HepG2 (cell line): ENCODE data around the gene MAPK7. TPM values are rescaled to one million over a fixed set of nuclear protein-coding genes. Genes with fewer than 3 reads are reported as not detected.

Experiments used
- GATAD2A ChIP-seq: IDR thresholded peaks from 2 replicates; pipeline ENCODE4 v1.6.1; 2016
- HNF4G ChIP-seq, 2 experiments: sonication (generic) in 1 of 2; formaldehyde crosslinking in 1 of 2; IDR thresholded peaks; 2 replicates each; pipeline versions ENCODE4 v1.4.0 to v1.6.1; 2011 to 2020; ENCODE audit warnings: borderline replicate concordance in 2 of 2, low read depth in 2 of 2, mild to moderate bottlenecking in 2 of 2, low read length in 1 of 2, missing genetic modification reagents in 1 of 2, moderate library complexity in 1 of 2
- HOXA5 ChIP-seq: sonication (generic); formaldehyde crosslinking; IDR thresholded peaks from 2 replicates; pipeline ENCODE4 v1.4.0; 2020; ENCODE audit warnings: missing genetic modification reagents
- JDP2 ChIP-seq: sonication (generic); formaldehyde crosslinking; IDR thresholded peaks from 2 replicates; pipeline ENCODE4 v1.8.1; 2022; ENCODE audit warnings: missing genetic modification reagents, borderline replicate concordance
- KLF12 ChIP-seq: sonication (generic); formaldehyde crosslinking; IDR thresholded peaks from 2 replicates; pipeline ENCODE4 v1.4.0; 2020; ENCODE audit warnings: missing genetic modification reagents, borderline replicate concordance
- MAF1 ChIP-seq: sonication (generic); formaldehyde crosslinking; IDR thresholded peaks from 2 replicates; pipeline ENCODE4 v1.5.0; 2020; ENCODE audit warnings: missing genetic modification reagents, borderline replicate concordance
- MAFG ChIP-seq: sonication (generic); formaldehyde crosslinking; IDR thresholded peaks from 2 replicates; pipeline ENCODE4 v1.5.1; 2020; ENCODE audit warnings: mild to moderate bottlenecking, missing genetic modification reagents
- MYC ChIP-seq: sonication (generic); formaldehyde crosslinking; IDR thresholded peaks from 2 replicates; pipeline ENCODE4 v1.9.0; 2021; ENCODE audit warnings: missing genetic modification reagents, borderline replicate concordance
- RAD21 ChIP-seq: fragments of 450-650 bp; formaldehyde crosslinking; IDR thresholded peaks from 2 replicates; pipeline ENCODE4 v1.5.0; 2020; ENCODE audit warnings: mild to moderate bottlenecking
- RBFOX2 ChIP-seq: fragments of 200-400 bp; formaldehyde crosslinking; IDR thresholded peaks from 2 replicates; pipeline ENCODE4 v1.6.1; 2017; ENCODE audit warnings: low read depth, mild to moderate bottlenecking, low read length
- REL ChIP-seq: sonication (generic); formaldehyde crosslinking; conservative IDR thresholded peaks from 2 replicates; pipeline ENCODE4 v1.8.0; 2022; ENCODE audit warnings: mild to moderate bottlenecking, missing genetic modification reagents, moderate library complexity
- SOX5 ChIP-seq: IDR thresholded peaks from 2 replicates; pipeline ENCODE4 v1.6.1; 2016; ENCODE audit warnings: borderline replicate concordance
- TRIM22 ChIP-seq: fragments of 450-650 bp; IDR thresholded peaks from 2 replicates; pipeline ENCODE4 v1.6.1; 2017
- USF2 ChIP-seq, 2 experiments: sonication (generic) in 1 of 2; formaldehyde crosslinking in 1 of 2; IDR thresholded peaks; 2 replicates each; pipeline versions ENCODE4 v1.5.1 to v1.6.1; 2011 to 2020; ENCODE audit warnings: borderline replicate concordance in 1 of 2, low read depth in 1 of 2, low read length in 1 of 2, mild to moderate bottlenecking in 1 of 2, missing genetic modification reagents in 1 of 2, moderate library complexity in 1 of 2
- ZBTB33 ChIP-seq: sonication (generic); formaldehyde crosslinking; IDR thresholded peaks from 2 replicates; pipeline ENCODE4 v1.4.0; 2020; ENCODE audit warnings: missing genetic modification reagents
- ZKSCAN1 ChIP-seq: fragments of 150-350 bp; IDR thresholded peaks from 2 replicates; pipeline ENCODE4 v1.6.1; 2014; ENCODE audit warnings: low read length
- ZMAT3 ChIP-seq: sonication (generic); formaldehyde crosslinking; conservative IDR thresholded peaks from 2 replicates; pipeline ENCODE4 v1.7.0; 2021; ENCODE audit warnings: missing genetic modification reagents
- ZNF3 ChIP-seq: IDR thresholded peaks from 2 replicates; pipeline ENCODE4 v1.7.0; 2017; ENCODE audit warnings: inconsistent platforms
- ZNF44 ChIP-seq: sonication (generic); formaldehyde crosslinking; IDR thresholded peaks from 2 replicates; pipeline ENCODE4 v1.5.1; 2020; ENCODE audit warnings: mild to moderate bottlenecking, missing genetic modification reagents
- ZNF503 ChIP-seq: sonication (generic); formaldehyde crosslinking; IDR thresholded peaks from 2 replicates; pipeline ENCODE4 v1.4.0; 2020; ENCODE audit warnings: missing genetic modification reagents
- ZNF790 ChIP-seq: sonication (generic); formaldehyde crosslinking; IDR thresholded peaks from 2 replicates; pipeline ENCODE4 v1.8.0; 2022; ENCODE audit warnings: missing genetic modification reagents, mild to moderate bottlenecking, borderline replicate concordance
- polyA plus RNA-seq, 8 experiments: library from polyadenylated mRNA; depleted of rRNA in 3 of 8; stranded (reverse) in 7 of 8; unstranded in 1 of 8; fragments of >200 nt; fragmentation: Illumina TruSeq in 4 of 8; extraction: Trizol in 4 of 8; gene quantifications; 2 replicates each; pipeline versions ENCODE4 v1.2.1 to v1.2.3, GENCODE V29; 2011 to 2016; ENCODE audit warnings: low read depth in 4 of 8, missing spikeins in 1 of 8, mixed read lengths in 1 of 8; ENCODE audit not compliant: insufficient read depth in 1 of 8
- total RNA-seq, 5 experiments: library from RNA; depleted of rRNA; stranded (reverse); fragments of >200 nt; fragmentation: Illumina TruSeq; extraction: Trizol; gene quantifications; 2 replicates each; pipeline ENCODE4 v1.2.3, GENCODE V29; 2016; ENCODE audit warnings: low read depth in 1 of 5

Gene MAPK7
- total and polyA plus RNA-seq, 2 of the 13 experiments (the other 11 are each of a cell fraction or from before 2014, with no cell fraction given): 2.9 to 5.9 TPM

- 0 out of 2 replicates have a peak, but pooled peaks have one; percentile 66 for TF ChIP-seq ZNF503
- 0 out of 2 replicates have a peak, but pooled peaks have one; percentile 19 for TF ChIP-seq ZBTB33 (CRISPR knock-in tag)
- peak; percentile 66 for TF ChIP-seq SOX5 (CRISPR knock-in tag)
- TF ChIP-seq USF2 (IDR thresholded peaks at IDR 0.05; ENCODE audit: low read depth, low read length): no peak
- TF ChIP-seq USF2 (CRISPR knock-in tag; IDR thresholded peaks at IDR 0.05; ENCODE audit: borderline replicate concordance): 0 out of 2 replicates have a peak, but pooled peaks have one; percentile 52
- TF ChIP-seq RBFOX2: no peak
- no peak for TF ChIP-seq ZMAT3 (CRISPR knock-in tag)
- peak; percentile 77; the same call in 1 of the 2 replicates for TF ChIP-seq MYC (CRISPR knock-in tag)
- peak; percentile 72; the same call in 1 of the 2 replicates for TF ChIP-seq ZNF44 (CRISPR knock-in tag)
- peak; percentile 94 for TF ChIP-seq RAD21 (CRISPR knock-in tag)
- TF ChIP-seq MAFG (CRISPR knock-in tag): no peak
- no peak for TF ChIP-seq ZKSCAN1
- TF ChIP-seq ZNF3 (CRISPR knock-in tag): no peak
- no peak; the same call in 1 of the 2 replicates for TF ChIP-seq MAF1 (CRISPR knock-in tag)
- TF ChIP-seq TRIM22: no peak
- peak; percentile 84 for TF ChIP-seq GATAD2A (CRISPR knock-in tag)
- no peak for TF ChIP-seq JDP2 (CRISPR knock-in tag)
- TF ChIP-seq HNF4G (IDR thresholded peaks at IDR 0.05; ENCODE audit: borderline replicate concordance, low read depth, low read length): peak; percentile 91
- TF ChIP-seq HNF4G (CRISPR knock-in tag; IDR thresholded peaks at IDR 0.05; ENCODE audit: borderline replicate concordance, low read depth): peak; percentile 83
- TF ChIP-seq ZNF790: no peak
- TF ChIP-seq REL (CRISPR knock-in tag): no peak
- peak; percentile 86 for TF ChIP-seq KLF12 (CRISPR knock-in tag)
- peak; percentile 80; the same call in 1 of the 2 replicates for TF ChIP-seq HOXA5 (CRISPR knock-in tag)
These were observed 40.0 kb upstream of the MAPK7 start (continued) for GRCh38 chr17:19338031-19338990.
